HepG2 (cell line): ENCODE data around the gene UBAP1. TPM values are rescaled to one million over a fixed set of nuclear protein-coding genes. Genes with fewer than 3 reads are reported as not detected.

Source experiments
- BRF2 ChIP-seq: sonication (generic); formaldehyde crosslinking; IDR thresholded peaks from 2 replicates; pipeline ENCODE4 v1.8.1; 2022; ENCODE audit warnings: mild to moderate bottlenecking, missing genetic modification reagents
- CCAR2 ChIP-seq: fragments of 200-400 bp; formaldehyde crosslinking; optimal IDR thresholded peaks from 2 replicates; pipeline ENCODE3; 2018; ENCODE audit warnings: low read depth, mild to moderate bottlenecking, low read length, moderate library complexity
- CREB1 ChIP-seq, 2 experiments: fragments of 450-650 bp in 1 of 2; IDR thresholded peaks; 2 replicates each; pipeline ENCODE4 v1.6.1; 2016 to 2017; ENCODE audit warnings: control low read depth in 1 of 2, mild to moderate bottlenecking in 1 of 2, missing compliant biosample characterization in 1 of 2, missing genetic modification characterization in 1 of 2
- DBP ChIP-seq: sonication (generic); formaldehyde crosslinking; IDR thresholded peaks from 2 replicates; pipeline ENCODE4 v1.4.0; 2020; ENCODE audit warnings: missing genetic modification reagents; ENCODE audit errors: not compliant biosample characterization
- ETV5 ChIP-seq: IDR thresholded peaks from 2 replicates; pipeline ENCODE4 v1.6.1; 2018; ENCODE audit warnings: missing biosample characterization, missing genetic modification reagents, inconsistent platforms, borderline replicate concordance
- GATAD1 ChIP-seq: IDR thresholded peaks from 2 replicates; pipeline ENCODE4 v1.6.1; 2016; ENCODE audit warnings: missing genetic modification reagents, missing compliant biosample characterization
- HBP1 ChIP-seq: IDR thresholded peaks from 2 replicates; pipeline ENCODE4 v1.6.1; 2016; ENCODE audit warnings: low read depth, control low read depth
- HDAC1 ChIP-seq: sonication (generic); formaldehyde crosslinking; IDR thresholded peaks from 2 replicates; pipeline ENCODE4 v1.5.1; 2020; ENCODE audit warnings: mild to moderate bottlenecking, missing genetic modification reagents
- HNRNPK ChIP-seq: fragments of 200-400 bp; formaldehyde crosslinking; IDR thresholded peaks from 2 replicates; pipeline ENCODE4 v1.6.1; 2018; ENCODE audit warnings: low read length, low read depth, moderate library complexity, mild to moderate bottlenecking; ENCODE audit not compliant: poor library complexity, severe bottlenecking
- KAT8 ChIP-seq: IDR thresholded peaks from 2 replicates; pipeline ENCODE4 v1.6.1; 2016; ENCODE audit warnings: missing genetic modification reagents, missing compliant biosample characterization
- MED8 ChIP-seq: sonication (generic); formaldehyde crosslinking; IDR thresholded peaks from 2 replicates; pipeline ENCODE4 v1.8.1; 2023; ENCODE audit warnings: mild to moderate bottlenecking, missing genetic modification reagents; ENCODE audit not compliant: insufficient replicate concordance
- MLX ChIP-seq: IDR thresholded peaks from 2 replicates; pipeline ENCODE4 v1.6.1; 2016
- MTF1 ChIP-seq: sonication (generic); formaldehyde crosslinking; IDR thresholded peaks from 2 replicates; pipeline ENCODE4 v1.5.0; 2020; ENCODE audit warnings: missing genetic modification reagents
- NCOR1 ChIP-seq: fragments of 200-600 bp; sonication (generic); IDR thresholded peaks from 2 replicates; pipeline ENCODE4 v1.7.0; 2017; ENCODE audit warnings: antibody characterized with exemption, low read length, borderline replicate concordance
- NFE2L1 ChIP-seq: sonication (generic); formaldehyde crosslinking; IDR thresholded peaks from 2 replicates; pipeline ENCODE4 v1.4.0; 2020; ENCODE audit warnings: missing genetic modification reagents, mild to moderate bottlenecking, borderline replicate concordance
- NONO ChIP-seq, 2 experiments: fragments of 450-650 bp in 1 of 2; sonication (generic) in 1 of 2; formaldehyde crosslinking in 1 of 2; IDR thresholded peaks in 1 of 2; conservative IDR thresholded peaks in 1 of 2; 2 replicates each; pipeline versions ENCODE4 v1.6.1 to v1.8.0; 2017 to 2022; ENCODE audit warnings: mild to moderate bottlenecking in 1 of 2, missing genetic modification reagents in 1 of 2, moderate library complexity in 1 of 2
- SP2 ChIP-seq: sonication (generic); formaldehyde crosslinking; IDR thresholded peaks from 2 replicates; pipeline ENCODE4 v1.5.1; 2020; ENCODE audit warnings: mild to moderate bottlenecking, missing genetic modification reagents
- ZBTB43 ChIP-seq: sonication (generic); formaldehyde crosslinking; conservative IDR thresholded peaks from 2 replicates; pipeline ENCODE4 v1.4.0; 2020; ENCODE audit warnings: missing genetic modification reagents
- ZFP36 ChIP-seq: fragments of 150-350 bp; IDR thresholded peaks from 2 replicates; pipeline ENCODE4 v1.6.1; 2018; ENCODE audit warnings: borderline replicate concordance, low read length, low read depth; ENCODE audit not compliant: partially characterized antibody
- ZNF101 ChIP-seq: sonication (generic); formaldehyde crosslinking; IDR thresholded peaks from 2 replicates; pipeline ENCODE4 v1.4.0; 2020; ENCODE audit warnings: mild to moderate bottlenecking, low read depth, missing genetic modification reagents, borderline replicate concordance
- ZNF577 ChIP-seq: sonication (generic); formaldehyde crosslinking; IDR thresholded peaks from 2 replicates; pipeline ENCODE4 v1.4.0; 2020; ENCODE audit warnings: mild to moderate bottlenecking, low read depth, missing genetic modification reagents, borderline replicate concordance
- ZNF605 ChIP-seq: sonication (generic); formaldehyde crosslinking; IDR thresholded peaks from 2 replicates; pipeline ENCODE4 v1.8.0; 2022; ENCODE audit warnings: mild to moderate bottlenecking, missing genetic modification reagents
- ZNF709 ChIP-seq: sonication (generic); formaldehyde crosslinking; IDR thresholded peaks from 2 replicates; pipeline ENCODE4 v1.5.0; 2020; ENCODE audit warnings: mild to moderate bottlenecking, missing genetic modification reagents
- polyA plus RNA-seq, 8 experiments: library from polyadenylated mRNA; depleted of rRNA in 3 of 8; stranded (reverse) in 7 of 8; unstranded in 1 of 8; fragments of >200 nt; fragmentation: Illumina TruSeq in 4 of 8; extraction: Trizol in 4 of 8; gene quantifications; 2 replicates each; pipeline versions ENCODE4 v1.2.1 to v1.2.3, GENCODE V29; 2011 to 2016; ENCODE audit warnings: low read depth in 4 of 8, missing spikeins in 1 of 8, mixed read lengths in 1 of 8; ENCODE audit not compliant: insufficient read depth in 1 of 8
- total RNA-seq, 5 experiments: library from RNA; depleted of rRNA; stranded (reverse); fragments of >200 nt; fragmentation: Illumina TruSeq; extraction: Trizol; gene quantifications; 2 replicates each; pipeline ENCODE4 v1.2.3, GENCODE V29; 2016; ENCODE audit warnings: low read depth in 1 of 5

UBAP1 gene
- total and polyA plus RNA-seq, 2 of the 13 experiments (the other 11 are each of a cell fraction or from before 2014, with no cell fraction given): 19.5 to 40.5 TPM

- TF ChIP-seq DBP (CRISPR knock-in tag) (no peak), HDAC1 (CRISPR knock-in tag) (0 out of 2 replicates have a peak, but pooled peaks have one; percentile 16), CCAR2 (no peak), MTF1 (CRISPR knock-in tag) (no peak), NFE2L1 (CRISPR knock-in tag) (no peak), KAT8 (CRISPR knock-in tag) (0 out of 2 replicates have a peak, but pooled peaks have one; percentile 0), ZNF577 (CRISPR knock-in tag) (no peak), SP2 (no peak), NCOR1 (peak; percentile 40; the same call in 1 of the 2 replicates), CREB1 (IDR thresholded peaks at IDR 0.05) (no peak), CREB1 (CRISPR knock-in tag; IDR thresholded peaks at IDR 0.05) (peak; percentile 39; the same call in 1 of the 2 replicates), MLX (CRISPR knock-in tag) (no peak), ZNF709 (0 out of 2 replicates have a peak, but pooled peaks have one; percentile 12), GATAD1 (CRISPR knock-in tag) (no peak), ZBTB43 (no peak), HBP1 (CRISPR knock-in tag) (no peak), HNRNPK (no peak), MED8 (CRISPR knock-in tag) (no peak), ZNF101 (CRISPR knock-in tag) (no peak), ZFP36 (no peak), ZNF605 (CRISPR knock-in tag) (no peak), NONO (IDR thresholded peaks at IDR 0.05) (no peak), NONO (CRISPR knock-in tag; conservative IDR thresholded peaks at IDR 0.05) (no peak; the same call in 1 of the 2 replicates), ETV5 (CRISPR knock-in tag) (no peak), BRF2 (CRISPR knock-in tag) (no peak)
Measured at GRCh38 chr9:34179213-34180136, 632 bp downstream of the UBAP1 start (continued).
